Measurements from ENCODE around the gene SHC2.
"Not testable (repeated sequence)": the region's sequence is repeated elsewhere in the genome, so short reads cannot be mapped to it uniquely, and the experiment has no call there.

DNA sequence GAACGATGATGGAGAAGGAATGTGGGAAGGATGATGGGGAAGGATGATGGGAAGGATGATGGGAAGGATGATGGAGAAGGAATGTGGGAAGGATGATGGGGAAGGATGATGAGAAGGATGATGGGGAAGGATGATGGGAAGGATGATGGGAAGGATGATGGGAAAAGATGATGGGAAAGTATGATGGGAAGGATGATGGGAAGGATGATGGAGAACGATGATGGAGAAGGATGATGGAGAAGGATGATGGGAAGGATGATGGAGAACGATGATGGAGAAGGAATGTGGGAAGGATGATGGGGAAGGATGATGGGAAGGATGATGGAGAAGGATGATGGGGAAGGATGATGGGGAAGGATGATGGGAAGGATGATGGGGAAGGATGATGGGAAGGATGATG is 20.3 kb upstream of the SHC2 start:
- TF ChIP-seq ZNF565 (CRISPR knock-in tag; conservative IDR thresholded peaks at IDR 0.05; ENCODE audit: low read depth); ZC3H10 (CRISPR knock-in tag; IDR thresholded peaks at IDR 0.05); ESRRG (CRISPR knock-in tag; IDR thresholded peaks at IDR 0.05); CSDC2 (CRISPR knock-in tag; IDR thresholded peaks at IDR 0.05); ISL1 (CRISPR knock-in tag; IDR thresholded peaks at IDR 0.05); ARNTL (CRISPR knock-in tag; IDR thresholded peaks at IDR 0.05; ENCODE audit: borderline replicate concordance, low read depth); TCF4 (CRISPR knock-in tag; IDR thresholded peaks at IDR 0.05; ENCODE audit: borderline replicate concordance); ZFP30 (CRISPR knock-in tag; IDR thresholded peaks at IDR 0.05); SNAI2 (CRISPR knock-in tag; IDR thresholded peaks at IDR 0.05); RARB (CRISPR knock-in tag; IDR thresholded peaks at IDR 0.05): not testable (repeated sequence)
- TF ChIP-seq, protein P1, sequence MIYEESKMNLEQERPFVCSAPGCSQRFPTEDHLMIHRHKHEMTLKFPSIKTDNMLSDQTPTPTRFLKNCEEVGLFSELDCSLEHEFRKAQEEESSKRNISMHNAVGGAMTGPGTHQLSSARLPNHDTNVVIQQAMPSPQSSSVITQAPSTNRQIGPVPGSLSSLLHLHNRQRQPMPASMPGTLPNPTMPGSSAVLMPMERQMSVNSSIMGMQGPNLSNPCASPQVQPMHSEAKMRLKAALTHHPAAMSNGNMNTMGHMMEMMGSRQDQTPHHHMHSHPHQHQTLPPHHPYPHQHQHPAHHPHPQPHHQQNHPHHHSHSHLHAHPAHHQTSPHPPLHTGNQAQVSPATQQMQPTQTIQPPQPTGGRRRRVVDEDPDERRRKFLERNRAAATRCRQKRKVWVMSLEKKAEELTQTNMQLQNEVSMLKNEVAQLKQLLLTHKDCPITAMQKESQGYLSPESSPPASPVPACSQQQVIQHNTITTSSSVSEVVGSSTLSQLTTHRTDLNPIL (CRISPR knock-in tag; IDR thresholded peaks at IDR 0.05; ENCODE audit: low read depth) = not testable (repeated sequence)
- TF ChIP-seq, protein P2, sequence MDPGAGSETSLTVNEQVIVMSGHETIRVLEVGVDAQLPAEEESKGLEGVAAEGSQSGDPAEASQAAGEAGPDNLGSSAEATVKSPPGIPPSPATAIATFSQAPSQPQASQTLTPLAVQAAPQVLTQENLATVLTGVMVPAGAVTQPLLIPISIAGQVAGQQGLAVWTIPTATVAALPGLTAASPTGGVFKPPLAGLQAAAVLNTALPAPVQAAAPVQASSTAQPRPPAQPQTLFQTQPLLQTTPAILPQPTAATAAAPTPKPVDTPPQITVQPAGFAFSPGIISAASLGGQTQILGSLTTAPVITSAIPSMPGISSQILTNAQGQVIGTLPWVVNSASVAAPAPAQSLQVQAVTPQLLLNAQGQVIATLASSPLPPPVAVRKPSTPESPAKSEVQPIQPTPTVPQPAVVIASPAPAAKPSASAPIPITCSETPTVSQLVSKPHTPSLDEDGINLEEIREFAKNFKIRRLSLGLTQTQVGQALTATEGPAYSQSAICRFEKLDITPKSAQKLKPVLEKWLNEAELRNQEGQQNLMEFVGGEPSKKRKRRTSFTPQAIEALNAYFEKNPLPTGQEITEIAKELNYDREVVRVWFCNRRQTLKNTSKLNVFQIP (CRISPR knock-in tag; IDR thresholded peaks at IDR 0.05; ENCODE audit: borderline replicate concordance, low read depth) = not testable (repeated sequence)
- TF ChIP-seq, protein P3, sequence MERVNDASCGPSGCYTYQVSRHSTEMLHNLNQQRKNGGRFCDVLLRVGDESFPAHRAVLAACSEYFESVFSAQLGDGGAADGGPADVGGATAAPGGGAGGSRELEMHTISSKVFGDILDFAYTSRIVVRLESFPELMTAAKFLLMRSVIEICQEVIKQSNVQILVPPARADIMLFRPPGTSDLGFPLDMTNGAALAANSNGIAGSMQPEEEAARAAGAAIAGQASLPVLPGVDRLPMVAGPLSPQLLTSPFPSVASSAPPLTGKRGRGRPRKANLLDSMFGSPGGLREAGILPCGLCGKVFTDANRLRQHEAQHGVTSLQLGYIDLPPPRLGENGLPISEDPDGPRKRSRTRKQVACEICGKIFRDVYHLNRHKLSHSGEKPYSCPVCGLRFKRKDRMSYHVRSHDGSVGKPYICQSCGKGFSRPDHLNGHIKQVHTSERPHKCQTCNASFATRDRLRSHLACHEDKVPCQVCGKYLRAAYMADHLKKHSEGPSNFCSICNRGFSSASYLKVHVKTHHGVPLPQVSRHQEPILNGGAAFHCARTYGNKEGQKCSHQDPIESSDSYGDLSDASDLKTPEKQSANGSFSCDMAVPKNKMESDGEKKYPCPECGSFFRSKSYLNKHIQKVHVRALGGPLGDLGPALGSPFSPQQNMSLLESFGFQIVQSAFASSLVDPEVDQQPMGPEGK (CRISPR knock-in tag; IDR thresholded peaks at IDR 0.05; ENCODE audit: borderline replicate concordance) = not testable (repeated sequence)
- TF ChIP-seq, protein P4, sequence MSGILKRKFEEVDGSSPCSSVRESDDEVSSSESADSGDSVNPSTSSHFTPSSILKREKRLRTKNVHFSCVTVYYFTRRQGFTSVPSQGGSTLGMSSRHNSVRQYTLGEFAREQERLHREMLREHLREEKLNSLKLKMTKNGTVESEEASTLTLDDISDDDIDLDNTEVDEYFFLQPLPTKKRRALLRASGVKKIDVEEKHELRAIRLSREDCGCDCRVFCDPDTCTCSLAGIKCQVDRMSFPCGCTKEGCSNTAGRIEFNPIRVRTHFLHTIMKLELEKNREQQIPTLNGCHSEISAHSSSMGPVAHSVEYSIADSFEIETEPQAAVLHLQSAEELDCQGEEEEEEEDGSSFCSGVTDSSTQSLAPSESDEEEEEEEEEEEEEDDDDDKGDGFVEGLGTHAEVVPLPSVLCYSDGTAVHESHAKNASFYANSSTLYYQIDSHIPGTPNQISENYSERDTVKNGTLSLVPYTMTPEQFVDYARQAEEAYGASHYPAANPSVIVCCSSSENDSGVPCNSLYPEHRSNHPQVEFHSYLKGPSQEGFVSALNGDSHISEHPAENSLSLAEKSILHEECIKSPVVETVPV (CRISPR knock-in tag; IDR thresholded peaks at IDR 0.05) = not testable (repeated sequence)

Measured in SK-N-SH treated with all-trans-retinoic acid at 6 μM for 48 hours (cell line).